ENCODE results near the gene CRTC3. TPM values are rescaled to one million over a fixed set of nuclear protein-coding genes. Genes with fewer than 3 reads are reported as not detected.

Gene CRTC3
- total and polyA plus RNA-seq, 2 donors (not counting 3 experiments of a cell fraction or from before 2014, with no cell fraction given) = 16.2 to 26.4 TPM

DNA sequence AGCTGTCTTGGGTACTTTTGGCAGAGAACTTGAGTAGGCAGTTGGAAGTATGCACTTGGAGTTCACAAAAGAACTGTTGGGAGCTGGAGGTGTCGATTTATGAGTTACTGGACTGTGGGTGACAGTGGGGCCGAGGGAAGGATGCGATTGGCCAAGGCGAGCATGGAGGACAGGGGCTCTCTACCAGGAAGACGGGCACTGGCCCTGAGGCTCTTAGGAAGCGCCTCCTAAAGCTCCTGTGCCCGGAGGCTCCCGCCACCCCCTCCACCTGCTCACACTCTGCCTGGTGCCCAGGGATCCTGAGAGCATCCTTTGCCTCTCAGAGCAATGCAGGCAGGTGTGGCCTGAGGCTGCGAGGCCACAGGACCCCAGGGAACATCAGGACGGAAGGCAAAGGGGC is 69.0 kb downstream of the CRTC3 start:
- BruUV-seq (replicated peaks) = no TSS peak
- Histone ChIP-seq H3K9ac (replicated peaks; ENCODE audit: extremely low read depth, insufficient read depth, low read length) (no peak overlapping the region), H3K36me3 (ENCODE audit: control insufficient read depth in 2 of 2, extremely low read depth in 1 of 2, insufficient read depth in 2 of 2, low read length in 2 of 2) (no peaks in the 10 kb centered on the region), H3K9me1 (replicated peaks; ENCODE audit: control insufficient read depth, extremely low read depth, insufficient read depth, low read length) (no peaks in the 10 kb centered on the region), H2AFZ (ENCODE audit: low read depth, low read length) (no peak overlapping the region), H3K4me2 (ENCODE audit: insufficient read depth, low read length) (no peak overlapping the region), H3K79me2 (ENCODE audit: control insufficient read depth, insufficient read depth, low read length) (no peaks in the 10 kb centered on the region), H4K20me1 (replicated peaks; ENCODE audit: control insufficient read depth, extremely low read depth, insufficient read depth, low read length) (no peaks in the 10 kb centered on the region), H3K4me3 (replicated peaks in 1 of 3; ENCODE audit: insufficient read depth in 1 of 3, low read depth in 1 of 3, low read length in 3 of 3) (no peak overlapping the region), H3K27ac (ENCODE audit: insufficient read depth, low read depth, low read length) (no peak overlapping the region), H3K9me3 (replicated peaks; ENCODE audit: control insufficient read depth, insufficient read depth, low read length) (no peaks in the 10 kb centered on the region), H3K4me1 (ENCODE audit: control insufficient read depth, extremely low read depth, insufficient read depth, low read length) (peaks cover 13% of the 10 kb centered on the region), H3K27me3 (ENCODE audit: control insufficient read depth in 2 of 2, insufficient read depth in 2 of 2, low read length in 2 of 2) (no peaks in the 10 kb centered on the region)
- CTCF ChIA-PET = interaction anchor here (1.0 to 1.6 kb wide), 3 partner anchors 10 to 279 kb away, joined by 3 to 5 read pairs (median 4); no protein-coding TSS in a partner anchor
- DNase-seq (ENCODE audit: low read depth, low spot score) (no peak), FAIRE-seq (no peak)
- POLR2A ChIA-PET = no interaction called here
- dilution Hi-C loops (cut with MboI; ENCODE audit: extremely low pct_ligation_motif_present, low sequenced_read_pairs) (no loop called here), intact Hi-C loops (cut with micrococcal nuclease) (no loop called here)
- TF ChIP-seq POLR2A (IDR thresholded peaks at IDR 0.05; ENCODE audit: low read depth, low read length) = no peak
- TF ChIP-seq EZH2 (IDR thresholded peaks at IDR 0.05; ENCODE audit: borderline replicate concordance, low read depth, low read length, severe bottlenecking) = no peak
- TF ChIP-seq FOS (IDR thresholded peaks at IDR 0.05; ENCODE audit: borderline replicate concordance, insufficient read depth, low read length) = no peak
- TF ChIP-seq, protein P1, sequence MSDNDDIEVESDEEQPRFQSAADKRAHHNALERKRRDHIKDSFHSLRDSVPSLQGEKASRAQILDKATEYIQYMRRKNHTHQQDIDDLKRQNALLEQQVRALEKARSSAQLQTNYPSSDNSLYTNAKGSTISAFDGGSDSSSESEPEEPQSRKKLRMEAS (IDR thresholded peaks at IDR 0.05; ENCODE audit: insufficient read depth, insufficient read length) = no peak
- no peak for TF ChIP-seq GATA2 (IDR thresholded peaks at IDR 0.05; ENCODE audit: insufficient read depth, insufficient read length, low read depth, low read length)

DNA sequence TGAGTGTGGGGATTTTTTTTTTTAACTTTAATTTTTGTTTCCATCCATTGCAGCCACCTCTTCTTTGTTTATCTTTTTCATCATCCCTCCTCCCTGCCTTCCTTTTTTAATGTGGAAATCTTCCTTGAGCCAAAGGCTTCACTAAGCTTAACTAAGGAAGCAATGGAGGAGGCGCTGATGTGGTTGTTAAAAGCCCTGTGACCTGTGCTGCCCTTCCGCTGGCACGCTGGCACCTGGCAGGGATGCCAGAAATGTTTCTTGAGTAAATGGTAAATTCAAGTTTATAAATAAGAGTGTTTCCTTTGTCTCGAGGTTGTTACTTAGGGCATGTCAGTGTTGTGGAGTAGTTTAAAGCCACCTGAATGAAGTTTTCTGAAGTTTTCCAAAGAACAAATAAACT is 69.4 kb downstream of the CRTC3 start:
- Histone ChIP-seq H3K79me2 (ENCODE audit: control insufficient read depth, insufficient read depth, low read length) (no peaks in the 10 kb centered on the region), H3K4me2 (ENCODE audit: insufficient read depth, low read length) (no peak overlapping the region), H2AFZ (ENCODE audit: low read depth, low read length) (no peak overlapping the region), H4K20me1 (replicated peaks; ENCODE audit: control insufficient read depth, extremely low read depth, insufficient read depth, low read length) (no peaks in the 10 kb centered on the region), H3K27ac (ENCODE audit: insufficient read depth, low read depth, low read length) (no peak overlapping the region), H3K27me3 (ENCODE audit: control insufficient read depth in 2 of 2, insufficient read depth in 2 of 2, low read length in 2 of 2) (no peaks in the 10 kb centered on the region), H3K9me3 (replicated peaks; ENCODE audit: control insufficient read depth, insufficient read depth, low read length) (no peaks in the 10 kb centered on the region), H3K36me3 (ENCODE audit: control insufficient read depth in 2 of 2, extremely low read depth in 1 of 2, insufficient read depth in 2 of 2, low read length in 2 of 2) (no peaks in the 10 kb centered on the region), H3K4me3 (replicated peaks in 1 of 3; ENCODE audit: insufficient read depth in 1 of 3, low read depth in 1 of 3, low read length in 3 of 3) (no peak overlapping the region), H3K9me1 (replicated peaks; ENCODE audit: control insufficient read depth, extremely low read depth, insufficient read depth, low read length) (no peaks in the 10 kb centered on the region), H3K4me1 (ENCODE audit: control insufficient read depth, extremely low read depth, insufficient read depth, low read length) (peaks cover 12% of the 10 kb centered on the region), H3K9ac (replicated peaks; ENCODE audit: extremely low read depth, insufficient read depth, low read length) (no peak overlapping the region)
- POLR2A ChIA-PET = no interaction called here
- BruUV-seq (replicated peaks) = no TSS peak
- dilution Hi-C loops (cut with MboI; ENCODE audit: extremely low pct_ligation_motif_present, low sequenced_read_pairs) (no loop called here), intact Hi-C loops (cut with micrococcal nuclease) (no loop called here)
- TF ChIP-seq, protein P2, sequence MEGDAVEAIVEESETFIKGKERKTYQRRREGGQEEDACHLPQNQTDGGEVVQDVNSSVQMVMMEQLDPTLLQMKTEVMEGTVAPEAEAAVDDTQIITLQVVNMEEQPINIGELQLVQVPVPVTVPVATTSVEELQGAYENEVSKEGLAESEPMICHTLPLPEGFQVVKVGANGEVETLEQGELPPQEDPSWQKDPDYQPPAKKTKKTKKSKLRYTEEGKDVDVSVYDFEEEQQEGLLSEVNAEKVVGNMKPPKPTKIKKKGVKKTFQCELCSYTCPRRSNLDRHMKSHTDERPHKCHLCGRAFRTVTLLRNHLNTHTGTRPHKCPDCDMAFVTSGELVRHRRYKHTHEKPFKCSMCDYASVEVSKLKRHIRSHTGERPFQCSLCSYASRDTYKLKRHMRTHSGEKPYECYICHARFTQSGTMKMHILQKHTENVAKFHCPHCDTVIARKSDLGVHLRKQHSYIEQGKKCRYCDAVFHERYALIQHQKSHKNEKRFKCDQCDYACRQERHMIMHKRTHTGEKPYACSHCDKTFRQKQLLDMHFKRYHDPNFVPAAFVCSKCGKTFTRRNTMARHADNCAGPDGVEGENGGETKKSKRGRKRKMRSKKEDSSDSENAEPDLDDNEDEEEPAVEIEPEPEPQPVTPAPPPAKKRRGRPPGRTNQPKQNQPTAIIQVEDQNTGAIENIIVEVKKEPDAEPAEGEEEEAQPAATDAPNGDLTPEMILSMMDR (IDR thresholded peaks at IDR 0.05; ENCODE audit: extremely low read depth in 1 of 2, insufficient read depth in 1 of 2, low read depth in 1 of 2, low read length in 2 of 2) = no peak
- no peak for TF ChIP-seq FOS (IDR thresholded peaks at IDR 0.05; ENCODE audit: borderline replicate concordance, insufficient read depth, low read length)
- TF ChIP-seq POLR2AphosphoS5 (IDR thresholded peaks at IDR 0.05; ENCODE audit: insufficient read depth, low read depth, low read length) = no peak
- no peak for TF ChIP-seq EZH2 (IDR thresholded peaks at IDR 0.05; ENCODE audit: borderline replicate concordance, low read depth, low read length, severe bottlenecking)
- no peak for TF ChIP-seq POLR2A (IDR thresholded peaks at IDR 0.05; ENCODE audit: low read depth, low read length)
- TF ChIP-seq, protein P1 (IDR thresholded peaks at IDR 0.05; ENCODE audit: insufficient read depth, insufficient read length) = no peak
- no peak for TF ChIP-seq GATA2 (IDR thresholded peaks at IDR 0.05; ENCODE audit: insufficient read depth, insufficient read length, low read depth, low read length)
- no peak for TF ChIP-seq MYC (IDR thresholded peaks at IDR 0.05; ENCODE audit: low read depth, low read length)
- TF ChIP-seq JUN (IDR thresholded peaks at IDR 0.05; ENCODE audit: borderline replicate concordance, insufficient read depth, insufficient read length, low read depth) = no peak
- DNase-seq (ENCODE audit: low read depth, low spot score) (no peak), FAIRE-seq (no peak)
- CTCF ChIA-PET = interaction anchor here (1.0 to 1.6 kb wide), 3 partner anchors 9 to 279 kb away, joined by 3 to 5 read pairs (median 4); no protein-coding TSS in a partner anchor
